Left ventricle myocardium superior (tissue), 1 donor: ENCODE data around the gene PRR3. TPM values are rescaled to one million over a fixed set of nuclear protein-coding genes. Genes with fewer than 3 reads are reported as not detected.
A peak's percentile ranks its signal among the peaks of the same experiment; 100 is the strongest.
"Not testable (repeated sequence)": the region's sequence is repeated elsewhere in the genome, so short reads cannot be mapped to it uniquely, and the experiment has no call there.

Source experiments
- ATAC-seq: fragments of 200-7000 bp; cut with Tn5 transposase; one replicate; pipeline ENCODE4 v1.9.1; 2020; ENCODE audit warnings: mild to moderate bottlenecking, moderate library complexity
- DNase-seq: peaks from one replicate; pipeline ENCODE4 v3.0.0-alpha.2; 2020
- intact Hi-C: fragments of 100-400 bp; cut with micrococcal nuclease; formaldehyde crosslinking; loops from one replicate; pipeline ENCODE4 v1.11.0; 2022
- long read RNA-seq: library from polyadenylated mRNA; unstranded; transcript quantifications from one replicate; pipeline ENCODE4 v2.0.0, GENCODE V29; 2021
- total RNA-seq: library from RNA; stranded (reverse); fragmentation: NEBNext Ultra II Directional; extraction: Animal tissue kit (Norgen Biotek cat#: 25700); gene quantifications from one replicate; pipeline ENCODE4 v1.2.1, GENCODE V29; 2021
- donor health status: DM: no; HTN: yes; CAD: no; lungs with severe emphysema.

The PRR3 gene
- 2.9 TPM for total RNA-seq
- long read RNA-seq, partial matches to known transcripts, result 0 of 1 reads
- long read RNA-seq, other reads (novel, unspliced or antisense), result 1 of 1 reads

DNA sequence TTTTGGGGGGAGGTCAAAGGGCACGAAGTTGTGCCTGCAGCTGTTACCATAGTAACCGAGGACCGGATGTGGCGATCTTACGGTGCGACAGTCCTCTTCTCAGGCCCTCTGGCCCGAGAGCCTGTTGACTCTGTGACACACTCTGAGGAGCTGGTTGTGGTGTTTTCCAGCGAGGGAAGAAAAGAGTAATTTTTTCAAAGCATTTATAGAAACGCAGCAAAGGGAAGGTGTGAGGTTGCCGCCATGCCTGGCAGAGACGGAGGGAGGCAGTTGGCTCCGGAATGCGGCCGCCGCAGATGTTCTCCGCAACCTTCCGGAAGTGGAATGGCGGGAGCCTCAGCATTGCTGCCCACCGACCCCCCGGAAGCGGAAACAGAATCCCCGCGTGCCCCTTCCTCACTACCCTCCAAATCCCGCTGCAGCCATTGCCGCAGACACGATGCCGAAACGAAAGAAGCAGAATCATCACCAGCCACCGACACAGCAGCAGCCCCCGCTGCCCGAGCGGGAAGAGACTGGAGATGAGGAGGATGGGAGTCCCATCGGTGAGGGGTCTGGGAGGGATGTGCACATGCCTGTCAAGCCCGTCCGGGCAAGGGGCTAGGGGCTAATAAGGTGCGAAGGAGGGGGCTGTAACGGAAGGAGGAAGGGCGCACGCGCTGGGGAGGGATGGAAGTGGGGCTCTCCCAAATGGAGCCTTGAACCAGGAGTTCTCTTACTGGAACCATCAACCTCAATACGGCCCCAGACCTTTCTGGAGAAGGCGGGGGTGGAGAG, at the start of gene PRR3:
Gene PRR3, plus strand, starts transcription at position 390 of the 777 bp plus-strand sequence. Its CDS starts 50 bp downstream, at position 440.
- intact Hi-C loops, result no loop called here
- peak; percentile 83 for ATAC-seq
- peak; percentile 88 for DNase-seq

DNA sequence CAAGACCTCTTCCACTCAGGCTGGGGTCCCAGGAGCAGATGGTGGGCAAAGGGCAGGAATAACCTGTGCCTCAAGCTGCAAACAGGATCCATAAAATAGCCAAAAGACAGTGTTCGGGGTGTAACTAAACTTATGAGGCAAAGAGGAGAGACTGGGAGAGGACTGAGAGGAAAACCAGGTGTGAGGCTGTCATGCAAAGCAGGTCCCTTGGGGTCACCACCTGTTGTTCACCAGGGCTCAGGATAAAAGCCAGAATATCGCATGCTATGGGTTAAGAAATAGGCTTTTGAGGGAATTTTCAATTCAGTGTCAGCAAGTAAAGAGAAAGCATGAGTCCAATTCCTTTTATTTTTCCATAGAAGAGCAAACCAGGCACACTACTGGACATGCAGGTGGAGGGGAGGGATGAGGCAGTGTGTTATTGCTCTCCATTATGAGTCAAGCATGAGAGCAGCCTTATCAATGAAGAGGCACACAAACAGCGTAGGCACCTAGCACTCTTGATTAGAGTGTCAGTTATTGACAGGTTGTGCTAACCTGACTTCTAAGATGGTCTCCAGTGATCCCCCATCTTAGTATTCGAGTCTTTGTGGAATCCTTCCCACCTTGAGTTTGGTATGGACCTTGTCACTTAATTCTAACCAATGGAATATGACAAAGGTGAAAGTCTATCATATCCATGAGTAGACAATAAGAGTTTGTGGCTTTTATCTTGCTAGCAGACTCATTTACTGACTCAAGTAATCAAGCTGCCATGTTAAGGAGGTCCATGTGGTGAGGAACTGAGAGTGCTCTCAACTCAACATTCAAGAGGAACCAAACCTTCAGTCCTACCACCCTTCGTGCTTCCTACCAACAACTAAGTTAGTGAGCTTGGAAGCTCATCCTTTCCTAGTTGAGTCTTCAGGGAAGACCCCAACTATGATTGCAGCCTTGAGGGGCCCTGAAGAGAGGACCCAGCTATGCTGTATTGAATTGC, 49.0 kb upstream of the PRR3 start:
- no peak for ATAC-seq
- no peak for DNase-seq
- intact Hi-C loops, result no loop called here

DNA sequence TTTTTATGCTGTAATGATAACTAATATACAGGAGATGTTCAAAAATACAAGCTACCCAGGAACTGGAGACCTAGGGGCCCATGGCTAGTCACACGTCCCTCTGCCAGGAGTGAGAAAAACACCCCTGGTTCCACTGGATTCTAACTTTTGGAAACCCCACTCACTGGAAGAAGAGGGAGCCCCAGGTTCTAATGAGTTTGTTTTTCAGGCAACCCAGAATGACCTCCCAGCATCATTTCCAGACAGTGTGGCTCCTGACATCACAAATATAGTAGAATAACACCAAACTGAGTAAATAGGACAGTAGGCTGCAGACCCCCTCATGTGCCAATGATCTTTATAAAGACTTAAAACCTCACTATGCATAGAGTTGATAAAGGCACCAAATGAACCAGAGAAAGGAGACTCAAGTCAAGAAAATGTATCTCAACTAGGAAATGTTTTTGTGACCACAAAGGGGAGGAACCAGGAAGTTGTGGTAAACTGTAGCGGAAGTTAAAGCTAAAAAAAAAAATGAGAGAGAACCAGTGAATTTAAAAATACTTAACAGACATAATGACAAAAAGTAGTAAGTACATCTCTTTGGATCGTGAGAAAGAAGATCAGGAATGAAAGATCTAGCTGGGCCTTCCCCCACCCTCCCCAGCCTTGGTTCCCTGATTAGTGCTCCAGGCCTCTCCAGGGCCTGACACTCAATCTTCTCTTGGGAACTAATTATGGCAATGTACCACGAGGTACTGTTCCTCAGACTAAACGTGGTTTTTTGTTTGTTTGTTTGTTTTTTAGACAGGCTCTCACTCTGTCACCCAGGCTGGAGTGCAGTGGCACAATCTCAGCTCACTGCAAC, 48.0 kb upstream of the PRR3 start:
- intact Hi-C loops, result no loop called here
- ATAC-seq, result no peak
- DNase-seq, result no peak

DNA sequence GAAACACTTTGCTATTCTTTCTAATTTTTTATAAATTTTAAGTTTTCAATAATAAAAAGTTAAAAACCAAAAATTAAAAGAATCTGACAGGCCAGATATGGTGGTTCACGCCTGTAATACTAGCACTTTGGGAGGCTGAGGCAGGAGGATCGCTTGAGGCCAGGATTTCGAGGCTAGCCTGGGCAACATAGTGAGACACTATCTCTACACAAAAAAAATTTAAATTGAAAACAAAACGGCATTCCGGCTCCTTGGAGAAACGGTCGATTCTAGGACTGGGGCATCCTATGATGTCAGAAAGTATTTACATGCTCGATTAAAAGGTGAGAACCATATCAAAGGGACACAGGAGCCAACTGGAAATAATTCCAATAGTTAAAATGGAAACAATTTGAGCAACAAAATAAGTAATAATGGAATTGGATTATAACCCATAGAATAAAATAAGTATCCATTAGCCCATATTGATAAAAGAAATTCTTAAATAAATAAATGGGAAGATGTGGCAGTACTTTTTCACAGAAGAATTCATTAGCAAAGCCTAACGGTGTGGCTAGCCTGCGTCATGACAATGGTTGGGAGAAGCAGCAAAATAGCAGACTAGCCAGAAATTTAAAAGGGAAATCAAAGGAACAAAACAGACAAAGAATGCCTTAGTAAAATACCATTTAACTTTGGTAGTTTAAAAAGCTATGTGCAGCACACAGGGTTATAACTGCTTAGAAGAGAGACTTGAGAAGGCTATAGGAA, 46.5 kb upstream of the PRR3 start:
- DNase-seq (no peak), ATAC-seq (no peak)
- intact Hi-C loops, result no loop called here

GRCh38 chr6:30511169-30511546, 45.9 kb upstream of the PRR3 start:
- ATAC-seq (no peak), DNase-seq (no peak)
- intact Hi-C loops, result no loop called here

- DNase-seq (no peak), ATAC-seq (no peak)
- intact Hi-C loops, result no loop called here
These were observed 43.6 kb upstream of the PRR3 start for GRCh38 chr6:30513451-30513850.

DNA sequence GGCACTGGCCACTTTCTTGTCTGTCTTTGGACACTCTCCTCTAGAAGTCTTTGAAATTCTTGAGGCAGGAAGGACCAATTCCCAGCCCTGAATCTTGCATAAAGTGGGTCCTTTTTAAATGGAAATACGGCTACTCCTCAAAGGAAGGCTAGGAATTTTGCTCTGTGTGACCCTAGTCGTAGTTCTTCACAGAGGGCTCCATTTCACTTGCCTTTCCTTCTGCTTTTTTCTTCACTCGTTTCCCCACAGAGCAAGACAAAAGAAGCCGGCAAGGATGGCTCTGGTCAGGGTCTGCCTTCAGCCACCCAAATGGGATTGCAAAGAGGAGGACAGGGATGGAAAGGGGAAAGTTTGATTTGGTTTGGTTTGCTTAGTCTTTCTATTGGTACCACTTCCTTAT, 42.0 kb upstream of the PRR3 start:
- DNase-seq, result no peak
- no peak for ATAC-seq
- intact Hi-C loops, result no loop called here

- peak; percentile 88 for DNase-seq
- peak; percentile 98 for ATAC-seq
- intact Hi-C loops, result no loop called here
These were observed 40.9 kb upstream of the PRR3 start for GRCh38 chr6:30515944-30516753.

DNA sequence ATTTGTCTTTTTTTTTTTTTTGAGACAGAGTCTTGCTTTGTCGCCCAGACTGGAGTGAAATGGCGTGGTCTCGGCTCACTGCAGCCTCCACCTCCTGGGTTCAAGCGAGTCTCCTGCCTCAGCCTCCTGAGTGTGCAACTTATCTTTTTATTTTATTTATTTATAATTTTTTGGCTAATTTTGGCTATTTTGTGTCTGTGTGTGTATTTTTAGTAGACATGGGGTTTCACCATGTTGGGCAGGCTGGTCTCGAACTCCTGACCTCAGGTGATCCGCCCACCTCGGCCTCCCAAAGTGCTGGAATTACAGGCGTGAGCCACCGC, 40.4 kb upstream of the PRR3 start:
- intact Hi-C loops, DNase-seq, ATAC-seq: not testable (repeated sequence)

DNA sequence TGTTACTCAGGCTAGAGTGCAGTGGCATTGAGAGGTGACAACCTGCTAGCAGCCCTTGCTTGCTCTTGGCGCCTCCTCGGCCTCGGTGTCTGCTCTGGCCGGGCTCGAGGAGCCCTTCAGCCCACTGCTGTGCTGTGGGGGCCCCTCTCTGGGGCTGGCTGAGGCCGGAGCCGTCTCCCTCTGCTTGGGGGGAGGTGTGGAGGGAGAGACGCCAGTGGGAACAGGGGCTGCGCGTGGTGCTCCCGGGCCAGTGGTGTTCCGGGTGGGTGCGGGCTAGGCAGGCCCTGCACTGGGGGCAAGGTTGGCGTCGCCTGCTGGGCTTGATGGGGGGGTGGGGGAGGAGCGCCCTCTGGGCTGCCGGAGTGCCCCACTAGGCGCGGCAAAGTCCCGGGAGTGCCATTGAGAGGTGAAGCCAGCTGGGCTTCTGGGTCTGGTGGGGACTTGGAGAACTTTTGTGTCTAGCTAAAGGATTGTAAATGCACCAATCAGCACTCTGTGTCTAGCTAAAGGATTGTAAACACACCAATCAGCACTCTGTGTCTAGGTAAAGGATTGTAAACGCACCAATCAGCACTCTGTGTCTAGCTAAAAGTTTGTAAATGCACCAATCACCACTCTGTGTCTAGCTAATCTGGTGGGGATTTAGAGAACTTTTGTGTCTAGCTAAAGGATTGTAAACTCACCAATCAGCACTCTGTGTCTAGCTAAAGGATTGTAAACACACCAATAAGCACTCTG, 39.2 kb upstream of the PRR3 start:
- ATAC-seq, result not testable (repeated sequence)

DNA sequence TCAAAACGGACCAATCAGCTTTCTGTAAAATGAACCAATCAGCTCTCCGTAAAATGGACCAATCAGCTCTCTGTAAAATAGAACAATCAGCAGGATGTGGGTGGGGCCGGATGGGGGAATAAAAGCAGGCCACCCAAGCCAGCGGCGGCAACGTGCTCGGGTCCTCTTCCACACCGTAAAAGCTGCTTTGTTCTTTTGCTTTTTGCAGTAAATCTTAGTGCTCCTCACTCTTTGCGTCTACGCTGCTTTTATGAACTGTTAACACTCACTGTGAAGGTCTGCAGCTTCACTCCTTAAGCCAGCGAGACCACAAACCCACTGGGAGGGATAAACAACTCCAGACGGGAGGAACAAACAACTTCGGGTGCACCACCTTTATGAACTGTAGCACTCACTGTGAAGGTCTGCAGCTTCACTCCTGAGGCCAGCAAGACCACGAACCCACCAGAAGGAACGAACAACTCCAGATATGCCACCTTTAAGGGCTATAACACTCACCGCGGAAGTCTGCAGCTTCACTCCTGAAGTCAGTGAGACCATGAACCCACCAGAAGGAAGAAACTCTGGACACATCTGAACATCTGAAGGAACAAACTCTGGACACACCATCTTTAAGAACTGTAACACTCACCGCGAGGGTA, 38.5 kb upstream of the PRR3 start:
- ATAC-seq, intact Hi-C loops: not testable (repeated sequence)

More for the DNA sequence above, 39.2 kb upstream of the PRR3 start:
- intact Hi-C loops, DNase-seq: not testable (repeated sequence)

DNA sequence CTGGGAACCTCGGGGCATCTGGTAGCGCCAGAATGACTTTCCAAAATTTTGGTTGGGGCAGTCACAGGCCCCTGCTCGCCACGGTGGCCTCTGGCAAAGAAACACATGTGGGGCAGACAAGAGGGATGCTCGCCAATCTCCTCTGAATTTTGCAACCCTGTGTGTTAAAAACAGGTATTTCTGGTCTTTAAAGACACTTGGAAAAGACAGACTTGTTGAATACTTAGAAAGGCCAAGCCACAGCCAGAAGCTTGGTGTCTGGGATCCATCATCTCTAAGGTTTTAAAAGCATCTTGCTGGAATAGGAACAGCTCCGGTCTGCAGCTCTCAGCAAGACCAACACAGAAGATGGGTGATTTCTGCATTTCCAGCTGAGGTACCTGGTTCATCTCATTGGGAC, 36.6 kb upstream of the PRR3 start:
- intact Hi-C loops, result no loop called here
- DNase-seq (no peak), ATAC-seq (no peak)

More for the DNA sequence above, 38.5 kb upstream of the PRR3 start:
- DNase-seq, result not testable (repeated sequence)

DNA sequence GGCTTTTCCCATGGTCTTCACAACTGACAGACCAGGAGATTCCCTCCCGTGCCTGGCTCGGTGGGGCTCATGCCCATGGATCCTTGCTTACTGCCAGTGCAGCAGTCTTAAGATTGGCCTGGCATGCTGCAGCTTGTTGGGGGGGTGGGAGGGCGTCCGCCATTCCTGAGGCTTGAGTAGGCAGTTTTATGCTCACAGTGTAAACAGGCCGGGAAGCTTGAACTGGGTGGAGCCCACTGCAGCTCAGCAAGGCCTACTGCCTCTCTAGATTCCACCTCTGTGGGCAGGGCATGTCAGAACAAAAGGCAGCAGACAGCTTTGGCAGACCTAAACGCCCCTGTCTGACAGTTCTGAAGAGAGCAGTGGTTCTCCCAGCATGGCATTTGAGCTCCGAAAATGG, 36.0 kb upstream of the PRR3 start:
- ATAC-seq, DNase-seq, intact Hi-C loops: not testable (repeated sequence)

GRCh38 chr6:30521952-30522351, 35.1 kb upstream of the PRR3 start:
- DNase-seq, intact Hi-C loops: not testable (repeated sequence)

DNA sequence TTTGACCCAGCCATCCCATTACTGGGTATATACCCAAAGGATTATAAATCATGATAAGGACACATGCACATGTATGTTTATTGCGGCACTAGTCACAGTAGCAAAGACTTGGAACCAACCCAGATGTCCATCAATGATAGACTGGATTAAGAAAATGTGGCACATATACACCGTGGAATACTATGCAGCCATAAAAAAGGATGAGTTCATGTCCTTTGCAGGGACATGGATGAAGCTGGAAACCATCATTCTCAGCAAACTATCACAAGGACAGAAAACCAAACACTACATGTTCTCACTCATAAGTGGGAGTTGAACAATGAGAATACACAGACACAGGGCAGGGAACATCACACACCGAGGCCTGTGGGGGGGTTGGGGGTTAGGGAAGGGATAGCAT, 30.7 kb upstream of the PRR3 start:
- DNase-seq, ATAC-seq, intact Hi-C loops: not testable (repeated sequence)

More at GRCh38 chr6:30521952-30522351, 35.1 kb upstream of the PRR3 start:
- ATAC-seq, result not testable (repeated sequence)

DNA sequence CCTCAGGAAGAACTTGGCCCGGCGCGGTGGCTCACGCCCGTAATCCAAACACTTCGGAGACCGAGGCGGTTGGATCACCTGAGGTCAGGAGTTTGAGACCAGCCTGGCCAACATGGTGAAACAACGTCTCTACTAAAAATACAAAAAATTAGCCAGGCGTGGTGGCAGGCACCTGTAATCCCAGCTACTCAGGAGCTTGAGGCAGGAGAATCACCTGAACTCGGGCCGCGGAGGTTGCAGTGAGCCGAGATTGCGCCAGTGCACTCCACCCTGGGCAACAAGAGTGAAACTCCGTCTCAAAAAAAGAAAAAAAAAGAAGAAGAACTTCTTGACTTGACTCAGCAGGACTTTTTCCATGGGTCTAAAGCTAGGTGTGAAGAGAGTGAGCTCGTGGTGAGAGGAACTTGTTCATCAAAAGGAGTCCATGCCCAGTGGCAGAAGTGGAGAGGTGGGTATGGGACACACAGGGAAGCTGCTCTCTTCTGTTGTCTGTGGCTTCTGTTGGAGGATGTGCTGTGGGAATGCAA, 27.7 kb upstream of the PRR3 start:
- ATAC-seq, intact Hi-C loops, DNase-seq: not testable (repeated sequence)
